Naive thymus-derived CD8-positive, alpha-beta T cell (primary cell): Measurements from ENCODE around the gene GRAP. TPM values are rescaled to one million over a fixed set of nuclear protein-coding genes. Genes with fewer than 3 reads are reported as not detected.
A peak's percentile ranks its signal among the peaks of the same experiment; 100 is the strongest.

Experiments
- ATAC-seq, 2 donors: fragments of 150-1000 bp; cut with Tn5 transposase in 1 of 2; sonication (Bioruptor Pico), chemical (Tn5 transposase) in 1 of 2; 1 replicate in 1 of 2; 2 replicates in 1 of 2; pipeline ENCODE4 v1.10.0; 2021; ENCODE audit warnings: mild to moderate bottlenecking in 2 of 2, moderate library complexity in 2 of 2
- POLR2A ChIA-PET: fragments of 350-600 bp; sonication (Branson Sonifier 250); formaldehyde crosslinking; loops from one replicate; lab custom pipeline; 2021; ENCODE audit warnings: antibody characterized with exemption; lab: Charles Lee
- DNase-seq, 10 donors: peaks; one replicate each; pipeline versions ENCODE4 v3.0.0 to v3.0.0-alpha.2; 2020 to 2022
- H3K27ac Mint-ChIP-seq, 10 donors: one replicate each; pipeline ENCODE4 v1.8.0; 2020 to 2022; ENCODE audit warnings: mild to moderate bottlenecking in 10 of 10, mixed read lengths in 10 of 10, moderate library complexity in 4 of 10, inconsistent platforms in 1 of 10
- H3K27me3 Mint-ChIP-seq, 5 donors: one replicate each; pipeline ENCODE4 v1.8.0; 2021 to 2022; ENCODE audit warnings: mixed read lengths in 5 of 5
- H3K36me3 Mint-ChIP-seq, 3 donors: one replicate each; pipeline ENCODE4 v1.8.0; 2020 to 2022; ENCODE audit warnings: mixed read lengths in 3 of 3, mild to moderate bottlenecking in 2 of 3, inconsistent platforms in 1 of 3
- H3K4me1 Mint-ChIP-seq, 4 donors: one replicate each; pipeline ENCODE4 v1.8.0; 2021 to 2022; ENCODE audit warnings: mixed read lengths in 4 of 4
- H3K4me3 Mint-ChIP-seq, 10 donors: one replicate each; pipeline ENCODE4 v1.8.0; 2020 to 2022; ENCODE audit warnings: mild to moderate bottlenecking in 10 of 10, mixed read lengths in 10 of 10, moderate library complexity in 6 of 10, inconsistent platforms in 1 of 10
- H3K9me3 Mint-ChIP-seq, 9 donors: one replicate each; pipeline ENCODE4 v1.8.0; 2020 to 2022; ENCODE audit warnings: mixed read lengths in 9 of 9, mild to moderate bottlenecking in 3 of 9, inconsistent platforms in 1 of 9, moderate library complexity in 1 of 9
- polyA plus RNA-seq, 3 donors: library from polyadenylated mRNA; unstranded; fragments of 300-500 nt; fragmentation: Illumina TruSeq; gene quantifications; one replicate each; pipeline ENCODE4 v1.2.3, GENCODE V29; 2021
- total RNA-seq, 8 experiments: library from RNA in 2 of 8; stranded (reverse) in 2 of 8; gene quantifications; one replicate each; pipeline ENCODE4 v1.2.3 and lab custom pipeline; 2021 to 2026

Gene GRAP
- total and polyA plus RNA-seq, 5 experiments from 2014 or later, result 32.7 to 99.6 (median 69.9) TPM

- ATAC-seq, result no peak
- DNase-seq, result no peak
- no peaks in the 10 kb centered on the region for H3K36me3 Mint-ChIP-seq
- POLR2A ChIA-PET, result interaction anchor here (0.5 kb wide), 1 partner anchor 65 kb away, joined by 3 read pairs; no protein-coding TSS in a partner anchor
- H3K27ac Mint-ChIP-seq, result peak overlapping the region in 2 of 10 donors; percentile 57 to 60
- no peaks in the 10 kb centered on the region for H3K27me3 Mint-ChIP-seq
- no peak overlapping the region for H3K4me3 Mint-ChIP-seq
- no peaks in the 10 kb centered on the region for H3K9me3 Mint-ChIP-seq
- H3K4me1 Mint-ChIP-seq, result peaks cover 5 to 29% (median 17%) of the 10 kb centered on the region in 4 donors
Measured at GRCh38 chr17:19012171-19013080, 34.3 kb downstream of the GRAP start.

GRCh38 chr17:19011581-19011980, 35.2 kb downstream of the GRAP start:
- ATAC-seq (no peak), DNase-seq (no peak)
- Mint-ChIP-seq H3K27me3 (no peaks in the 10 kb centered on the region), H3K4me1 (peaks cover 3 to 28% (median 16%) of the 10 kb centered on the region in 4 donors), H3K4me3 (no peak overlapping the region), H3K36me3 (no peaks in the 10 kb centered on the region), H3K27ac (peak overlapping the region in 1 of 10 donors; percentile 40), H3K9me3 (no peaks in the 10 kb centered on the region)
- POLR2A ChIA-PET, result no interaction called here

GRCh38 chr17:19010729-19011505, 35.8 kb downstream of the GRAP start:
- DNase-seq (no peak), ATAC-seq (no peak)
- POLR2A ChIA-PET, result no interaction called here
- no peaks in the 10 kb centered on the region for H3K27me3 Mint-ChIP-seq
- H3K27ac Mint-ChIP-seq, result peak overlapping the region in 4 of 10 donors; percentile 23 to 37 (median 28)
- no peak overlapping the region for H3K4me3 Mint-ChIP-seq
- peaks cover 3 to 24% (median 15%) of the 10 kb centered on the region in 4 donors for H3K4me1 Mint-ChIP-seq
- no peaks in the 10 kb centered on the region for H3K36me3 Mint-ChIP-seq
- H3K9me3 Mint-ChIP-seq, result no peaks in the 10 kb centered on the region

GRCh38 chr17:19009970-19010369, 36.8 kb downstream of the GRAP start:
- no peaks in the 10 kb centered on the region for H3K36me3 Mint-ChIP-seq
- ATAC-seq, result no peak
- DNase-seq, result no peak
- peaks cover 2 to 17% (median 15%) of the 10 kb centered on the region in 4 donors for H3K4me1 Mint-ChIP-seq
- no peaks in the 10 kb centered on the region for H3K9me3 Mint-ChIP-seq
- H3K27me3 Mint-ChIP-seq, result no peaks in the 10 kb centered on the region
- POLR2A ChIA-PET, result no interaction called here
- no peak overlapping the region for H3K4me3 Mint-ChIP-seq
- H3K27ac Mint-ChIP-seq, result peak overlapping the region in 2 of 10 donors; percentile 46 to 72

GRCh38 chr17:19006698-19007097, 40.1 kb downstream of the GRAP start:
- ATAC-seq (no peak), DNase-seq (no peak)
- Mint-ChIP-seq H3K4me1 (peaks cover 11 to 38% (median 37%) of the 10 kb centered on the region in 4 donors), H3K27ac (peak overlapping the region in 7 of 10 donors; percentile 38 to 94 (median 81)), H3K9me3 (no peaks in the 10 kb centered on the region), H3K27me3 (no peaks in the 10 kb centered on the region), H3K4me3 (peak overlapping the region in 2 of 10 donors; percentile 36 to 79), H3K36me3 (no peaks in the 10 kb centered on the region)
- POLR2A ChIA-PET, result no interaction called here

GRCh38 chr17:19005789-19006430, 40.8 kb downstream of the GRAP start:
- ATAC-seq, result no peak
- no peaks in the 10 kb centered on the region for H3K9me3 Mint-ChIP-seq
- POLR2A ChIA-PET, result no interaction called here

GRCh38 chr17:19005137-19005773, 41.5 kb downstream of the GRAP start:
- Mint-ChIP-seq H3K27ac (peak overlapping the region; percentile 9 to 94 (median 88)), H3K9me3 (no peaks in the 10 kb centered on the region), H3K27me3 (no peaks in the 10 kb centered on the region), H3K4me3 (peak overlapping the region; percentile 52 to 79 (median 64)), H3K36me3 (no peaks in the 10 kb centered on the region), H3K4me1 (peaks cover 11 to 47% (median 40%) of the 10 kb centered on the region in 4 donors)
- ATAC-seq, result no peak
- DNase-seq, result no peak
- POLR2A ChIA-PET, result interaction anchor here (1.0 to 1.8 kb wide), 2 partner anchors 13 to 17 kb away, joined by 5 to 13 read pairs; no protein-coding TSS in a partner anchor

More at GRCh38 chr17:19005789-19006430, 40.8 kb downstream of the GRAP start:
- Mint-ChIP-seq H3K4me1 (peaks cover 11 to 44% (median 40%) of the 10 kb centered on the region in 4 donors), H3K27me3 (no peaks in the 10 kb centered on the region), H3K27ac (peak overlapping the region; percentile 9 to 94 (median 86)), H3K4me3 (peak overlapping the region in 9 of 10 donors; percentile 39 to 79 (median 58)), H3K36me3 (no peaks in the 10 kb centered on the region)
- DNase-seq, result no peak

- Mint-ChIP-seq H3K4me1 (peaks cover 11 to 47% (median 40%) of the 10 kb centered on the region in 4 donors), H3K9me3 (no peaks in the 10 kb centered on the region), H3K27me3 (no peaks in the 10 kb centered on the region), H3K27ac (peak within 1 kb of the TSS; percentile 55 to 97 (median 91)), H3K36me3 (no peaks in the 10 kb centered on the region), H3K4me3 (peak within 1 kb of the TSS; percentile 79 to 95 (median 88))
- ATAC-seq (peak; percentile 79 to 80), DNase-seq (peak; percentile 61 to 89 (median 76))
- POLR2A ChIA-PET, result interaction anchor here (1.0 to 1.8 kb wide), 3 partner anchors 14 to 19 kb away, joined by 3 to 13 read pairs (median 5); no protein-coding TSS in a partner anchor
Measured at GRCh38 chr17:19004421-19005136, 42.2 kb downstream of the GRAP start, which contains the start of gene FAM83G. FAM83G (minus strand) TSS chr17:19004764; CDS start chr17:19004041, 723 bp downstream.

- peaks cover 11 to 47% (median 40%) of the 10 kb centered on the region in 4 donors for H3K4me1 Mint-ChIP-seq
- H3K27me3 Mint-ChIP-seq, result no peaks in the 10 kb centered on the region
- no peaks in the 10 kb centered on the region for H3K36me3 Mint-ChIP-seq
- ATAC-seq, result peak; percentile 23 to 24
- H3K4me3 Mint-ChIP-seq, result peak overlapping the region; percentile 79 to 95 (median 88)
- peak in 5 of 10 donors; percentile 14 to 36 (median 33) for DNase-seq
- no peaks in the 10 kb centered on the region for H3K9me3 Mint-ChIP-seq
- H3K27ac Mint-ChIP-seq, result peak overlapping the region; percentile 55 to 97 (median 90)
- POLR2A ChIA-PET, result interaction anchor here (0.5 to 1.8 kb wide), 5 partner anchors 11 to 464 kb away, joined by 3 to 13 read pairs (median 3); no protein-coding TSS in a partner anchor
Measured at GRCh38 chr17:19003543-19004420, 43.0 kb downstream of the GRAP start.

- ATAC-seq (peak; percentile 23 to 42), DNase-seq (peak in 2 of 10 donors; percentile 25 to 30)
- POLR2A ChIA-PET, result interaction anchor here (0.6 to 1.3 kb wide), 6 partner anchors 9 to 78 kb away, joined by 3 to 6 read pairs (median 3); no protein-coding TSS in a partner anchor
- Mint-ChIP-seq H3K27me3 (no peaks in the 10 kb centered on the region), H3K36me3 (no peaks in the 10 kb centered on the region), H3K4me1 (peaks cover 11 to 46% (median 39%) of the 10 kb centered on the region in 4 donors), H3K4me3 (peak overlapping the region; percentile 67 to 92 (median 86)), H3K9me3 (no peaks in the 10 kb centered on the region), H3K27ac (peak overlapping the region in 8 of 10 donors; percentile 27 to 83 (median 78))
Measured at GRCh38 chr17:19002805-19003542, 43.8 kb downstream of the GRAP start.
